Type B pancreatic cell (in vitro differentiated cells): ENCODE data around the gene NAPEPLD. TPM values are rescaled to one million over a fixed set of nuclear protein-coding genes. Genes with fewer than 3 reads are reported as not detected.
"Not testable (repeated sequence)": the region's sequence is repeated elsewhere in the genome, so short reads cannot be mapped to it uniquely, and the experiment has no call there.

Experiments used
- DNase-seq: peaks from one replicate; pipeline ENCODE4 v3.0.0; 2021; ENCODE audit warnings: mixed read lengths; ENCODE audit not compliant: unreplicated experiment; ENCODE audit errors: extremely low spot score
- H3K27ac Mint-ChIP-seq: 2 replicates; pipeline ENCODE4 v1.8.0; 2021; ENCODE audit warnings: mild to moderate bottlenecking, mixed read lengths
- H3K27me3 Mint-ChIP-seq: 2 replicates; pipeline ENCODE4 v1.8.0; 2021; ENCODE audit warnings: mixed read lengths
- H3K36me3 Mint-ChIP-seq: 2 replicates; pipeline ENCODE4 v1.8.0; 2021; ENCODE audit warnings: mixed read lengths
- H3K4me1 Mint-ChIP-seq: one replicate; pipeline ENCODE4 v1.8.0; 2021; ENCODE audit warnings: mixed read lengths; ENCODE audit not compliant: unreplicated experiment
- H3K4me3 Mint-ChIP-seq: 2 replicates; pipeline ENCODE4 v1.8.0; 2021; ENCODE audit warnings: mild to moderate bottlenecking, mixed read lengths
- H3K9me3 Mint-ChIP-seq: 2 replicates; pipeline ENCODE4 v1.8.0; 2021; ENCODE audit warnings: mixed read lengths
- CTCF ChIP-seq: fragments of 200-600 bp; sonication (generic); conservative IDR thresholded peaks from 2 replicates; pipeline ENCODE4 v1.5.0; 2021; ENCODE audit warnings: antibody characterized with exemption, mild to moderate bottlenecking
- total RNA-seq: library from RNA; stranded (reverse); gene quantifications from 2 replicates; pipeline ENCODE4 v1.2.1, GENCODE V29; 2021; ENCODE audit warnings: low replicate concordance

Gene NAPEPLD
- total RNA-seq, 1 donor from 2014 or later: 17.0 TPM

- DNase-seq: no peak
- no peak overlapping the region for H3K27ac Mint-ChIP-seq
- H3K4me1 Mint-ChIP-seq: peaks cover 10% of the 10 kb centered on the region
- peaks cover 31% of the 10 kb centered on the region for H3K36me3 Mint-ChIP-seq
- H3K9me3 Mint-ChIP-seq: no peaks in the 10 kb centered on the region
- no peak for TF ChIP-seq CTCF
- H3K4me3 Mint-ChIP-seq: no peak overlapping the region
- no peaks in the 10 kb centered on the region for H3K27me3 Mint-ChIP-seq
These were observed 31.4 kb downstream of the NAPEPLD start for GRCh38 chr7:103117465-103117864.

GRCh38 chr7:103116991-103117390 lies 31.9 kb downstream of the NAPEPLD start:
- TF ChIP-seq CTCF: no peak
- Mint-ChIP-seq H3K9me3 (no peaks in the 10 kb centered on the region), H3K27me3 (no peaks in the 10 kb centered on the region), H3K4me1 (peaks cover 10% of the 10 kb centered on the region), H3K4me3 (no peak overlapping the region), H3K36me3 (peaks cover 32% of the 10 kb centered on the region), H3K27ac (no peak overlapping the region)
- no peak for DNase-seq

GRCh38 chr7:103116511-103116910 lies 32.4 kb downstream of the NAPEPLD start:
- H3K36me3 Mint-ChIP-seq: peaks cover 32% of the 10 kb centered on the region
- no peak overlapping the region for H3K4me3 Mint-ChIP-seq
- H3K4me1 Mint-ChIP-seq: peaks cover 10% of the 10 kb centered on the region
- no peak for DNase-seq
- TF ChIP-seq CTCF: no peak
- H3K27ac Mint-ChIP-seq: no peak overlapping the region
- no peaks in the 10 kb centered on the region for H3K27me3 Mint-ChIP-seq
- H3K9me3 Mint-ChIP-seq: no peaks in the 10 kb centered on the region

GRCh38 chr7:103115771-103116170 lies 33.1 kb downstream of the NAPEPLD start:
- no peak for TF ChIP-seq CTCF
- H3K27ac Mint-ChIP-seq: no peak overlapping the region
- peaks cover 10% of the 10 kb centered on the region for H3K4me1 Mint-ChIP-seq
- DNase-seq: no peak
- H3K9me3 Mint-ChIP-seq: no peaks in the 10 kb centered on the region
- H3K4me3 Mint-ChIP-seq: no peak overlapping the region
- no peaks in the 10 kb centered on the region for H3K27me3 Mint-ChIP-seq
- H3K36me3 Mint-ChIP-seq: peaks cover 38% of the 10 kb centered on the region

- Mint-ChIP-seq H3K4me3 (no peak overlapping the region), H3K27ac (no peak overlapping the region), H3K4me1 (peaks cover 5% of the 10 kb centered on the region), H3K9me3 (no peaks in the 10 kb centered on the region), H3K27me3 (no peaks in the 10 kb centered on the region), H3K36me3 (peaks cover 41% of the 10 kb centered on the region)
- no peak for DNase-seq
- TF ChIP-seq CTCF: no peak
These were observed 34.3 kb downstream of the NAPEPLD start for GRCh38 chr7:103114576-103115008.

GRCh38 chr7:103113164-103113563 lies 35.7 kb downstream of the NAPEPLD start:
- DNase-seq: no peak
- Mint-ChIP-seq H3K36me3 (peaks cover 49% of the 10 kb centered on the region), H3K27ac (no peak overlapping the region), H3K4me3 (no peak overlapping the region), H3K9me3 (no peaks in the 10 kb centered on the region), H3K27me3 (no peaks in the 10 kb centered on the region), H3K4me1 (peaks cover 5% of the 10 kb centered on the region)
- no peak for TF ChIP-seq CTCF

- H3K4me1 Mint-ChIP-seq: peaks cover 20% of the 10 kb centered on the region
- not testable (repeated sequence) for H3K27me3 Mint-ChIP-seq, DNase-seq, H3K27ac Mint-ChIP-seq, H3K9me3 Mint-ChIP-seq
- peak overlapping the region; percentile 35 for H3K4me3 Mint-ChIP-seq
- peaks cover 43% of the 10 kb centered on the region for H3K36me3 Mint-ChIP-seq
These were observed 42.2 kb downstream of the NAPEPLD start for GRCh38 chr7:103106703-103107070.
